ENCODE data around the gene LMAN1L. TPM values are rescaled to one million over a fixed set of nuclear protein-coding genes. Genes with fewer than 3 reads are reported as not detected.

LMAN1L gene
- total RNA-seq, 2 experiments from 2014 or later = 0.56 to 0.93 TPM

DNA sequence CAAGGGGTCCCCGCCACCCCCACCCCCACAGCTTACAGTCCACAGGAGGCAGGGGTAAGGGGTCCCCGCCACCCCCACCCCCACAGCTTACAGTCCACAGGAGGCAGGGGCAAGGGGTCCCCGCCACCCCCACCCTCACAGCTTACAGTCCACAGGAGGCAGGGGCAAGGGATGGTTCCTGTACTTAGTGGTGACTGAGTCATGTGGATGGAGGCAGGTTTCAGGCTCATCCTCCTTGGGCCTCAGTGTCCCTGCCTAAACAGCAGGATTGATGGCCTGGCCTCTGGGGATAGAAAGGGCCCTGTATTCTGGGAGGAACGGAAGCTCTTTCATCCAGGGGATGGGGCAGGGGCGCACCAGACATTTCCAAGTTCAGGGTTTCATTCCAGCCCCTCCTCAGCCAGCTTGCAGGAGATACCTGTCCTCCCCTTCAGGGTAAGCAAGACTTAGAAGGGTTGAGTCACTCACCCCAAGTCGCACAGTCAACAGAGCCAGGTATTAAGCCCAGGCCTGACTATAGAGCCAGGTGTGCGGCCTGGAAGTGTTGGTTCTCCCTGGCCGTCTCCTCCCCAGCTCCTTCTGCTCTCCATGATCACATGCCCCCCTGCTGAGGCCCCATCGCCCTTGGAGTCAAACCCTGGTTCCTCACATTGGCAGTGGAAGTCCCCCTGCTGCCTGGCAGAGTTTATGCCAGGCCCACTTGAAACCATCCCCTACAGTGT lies 18.2 kb upstream of the LMAN1L start:
- peak in 1 of 14 experiments; percentile 40 for DNase-seq

DNA sequence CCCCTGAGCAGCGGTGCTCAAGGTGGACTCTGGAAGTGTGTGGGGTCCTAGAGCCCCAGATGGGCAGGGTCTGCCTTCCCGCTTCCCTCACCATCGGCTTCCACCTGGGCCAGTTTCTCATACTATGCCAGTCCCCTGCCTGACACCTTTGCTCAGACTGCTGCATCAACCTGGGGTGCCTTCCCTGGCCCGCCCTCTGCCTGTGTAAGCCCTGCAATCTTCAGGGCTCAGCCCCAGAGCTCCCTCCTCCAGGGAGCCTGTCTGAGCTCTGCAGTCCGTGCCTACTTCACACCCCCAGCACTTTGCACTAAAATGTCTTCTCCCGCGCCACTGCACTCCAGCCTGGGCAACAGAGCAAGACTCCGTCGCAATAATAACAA lies 17.7 kb upstream of the LMAN1L start:
- peaks cover 91% of the 10 kb centered on the region for H3K4me1 Mint-ChIP-seq (ENCODE audit: low read depth)
- ATAC-seq (ENCODE audit: poor library complexity) (peak; percentile 38), DNase-seq (peak in 2 of 14 experiments; percentile 50 to 51)
- H3K36me3 ChIP-seq (ENCODE audit: insufficient read depth, low read length) = peaks cover 63% of the 10 kb centered on the region
- POLR2A ChIA-PET = interaction anchor here (1.4 to 33.5 kb wide), 3 partner anchors 16 to 143 kb away, joined by 3 to 925 read pairs (median 6); partner anchors contain the start of genes COX5A, CSK and FAM219B
- peaks cover 96% of the 10 kb centered on the region for H3K4me1 ChIP-seq (ENCODE audit: insufficient read depth, low read length)
- H3K9me3 ChIP-seq (ENCODE audit: control insufficient read depth in 1 of 2, insufficient read depth in 1 of 2, low read length in 2 of 2) = no peaks in the 10 kb centered on the region
- H3K4me3 Mint-ChIP-seq = peak overlapping the region; percentile 69
- no peaks in the 10 kb centered on the region for H3K27me3 Mint-ChIP-seq
- no peaks in the 10 kb centered on the region for H3K27me3 ChIP-seq (ENCODE audit: control insufficient read depth in 1 of 2, insufficient read depth in 2 of 2, low read length in 2 of 2)
- peak overlapping the region; percentile 59 to 90 for H3K27ac ChIP-seq (ENCODE audit: low read depth in 1 of 2, low read length in 2 of 2)
- H3K9me3 Mint-ChIP-seq = no peaks in the 10 kb centered on the region
- CTCF ChIA-PET = interaction anchor here (3.2 to 14.8 kb wide), 3 partner anchors 7 to 24 kb away, joined by 19 to 353 read pairs (median 231); partner anchors contain the start of gene CSK
- intact Hi-C loops (cut with DNase I, micrococcal nuclease) = loop anchor here (1.0 to 5.0 kb wide), 2 partner anchors 8 to 157 kb away; no protein-coding TSS in a partner anchor
- TF ChIP-seq, protein P1, sequence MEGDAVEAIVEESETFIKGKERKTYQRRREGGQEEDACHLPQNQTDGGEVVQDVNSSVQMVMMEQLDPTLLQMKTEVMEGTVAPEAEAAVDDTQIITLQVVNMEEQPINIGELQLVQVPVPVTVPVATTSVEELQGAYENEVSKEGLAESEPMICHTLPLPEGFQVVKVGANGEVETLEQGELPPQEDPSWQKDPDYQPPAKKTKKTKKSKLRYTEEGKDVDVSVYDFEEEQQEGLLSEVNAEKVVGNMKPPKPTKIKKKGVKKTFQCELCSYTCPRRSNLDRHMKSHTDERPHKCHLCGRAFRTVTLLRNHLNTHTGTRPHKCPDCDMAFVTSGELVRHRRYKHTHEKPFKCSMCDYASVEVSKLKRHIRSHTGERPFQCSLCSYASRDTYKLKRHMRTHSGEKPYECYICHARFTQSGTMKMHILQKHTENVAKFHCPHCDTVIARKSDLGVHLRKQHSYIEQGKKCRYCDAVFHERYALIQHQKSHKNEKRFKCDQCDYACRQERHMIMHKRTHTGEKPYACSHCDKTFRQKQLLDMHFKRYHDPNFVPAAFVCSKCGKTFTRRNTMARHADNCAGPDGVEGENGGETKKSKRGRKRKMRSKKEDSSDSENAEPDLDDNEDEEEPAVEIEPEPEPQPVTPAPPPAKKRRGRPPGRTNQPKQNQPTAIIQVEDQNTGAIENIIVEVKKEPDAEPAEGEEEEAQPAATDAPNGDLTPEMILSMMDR (IDR thresholded peaks at IDR 0.05) = no peak
- H3K4me3 ChIP-seq (ENCODE audit: low read length) = no peak overlapping the region
- H3K27ac Mint-ChIP-seq = peak overlapping the region; percentile 93
- H3K36me3 Mint-ChIP-seq (ENCODE audit: low read depth) = peaks cover 56% of the 10 kb centered on the region

More for the DNA sequence above, 18.2 kb upstream of the LMAN1L start:
- Histone ChIP-seq H3K27ac (ENCODE audit: low read depth in 1 of 2, low read length in 2 of 2) (peak overlapping the region; percentile 59 to 90), H3K4me3 (ENCODE audit: low read length) (no peak overlapping the region), H3K27me3 (ENCODE audit: control insufficient read depth in 1 of 2, insufficient read depth in 2 of 2, low read length in 2 of 2) (no peaks in the 10 kb centered on the region), H3K36me3 (ENCODE audit: insufficient read depth, low read length) (peaks cover 63% of the 10 kb centered on the region), H3K4me1 (ENCODE audit: insufficient read depth, low read length) (peaks cover 96% of the 10 kb centered on the region), H3K9me3 (ENCODE audit: control insufficient read depth in 1 of 2, insufficient read depth in 1 of 2, low read length in 2 of 2) (no peaks in the 10 kb centered on the region)
- Mint-ChIP-seq H3K36me3 (ENCODE audit: low read depth) (peaks cover 54% of the 10 kb centered on the region), H3K4me3 (peak overlapping the region; percentile 69), H3K9me3 (no peaks in the 10 kb centered on the region), H3K27me3 (no peaks in the 10 kb centered on the region), H3K27ac (peak overlapping the region; percentile 93), H3K4me1 (ENCODE audit: low read depth) (peaks cover 91% of the 10 kb centered on the region)
- ATAC-seq (ENCODE audit: poor library complexity) = no peak
- intact Hi-C loops (cut with DNase I, micrococcal nuclease) = no loop called here
- ChIA-PET POLR2A (interaction anchor here (1.4 to 33.5 kb wide), 5 partner anchors 15 to 144 kb away, joined by 3 to 925 read pairs (median 4); partner anchors contain the start of genes COX5A, CSK, FAM219B and ULK3), CTCF (interaction anchor here (1.0 to 14.8 kb wide), 9 partner anchors 10 to 159 kb away, joined by 3 to 353 read pairs (median 5); partner anchors contain the start of genes CPLX3, CSK, FAM219B and SCAMP2)
- TF ChIP-seq, protein P1 (IDR thresholded peaks at IDR 0.05) = no peak

DNA sequence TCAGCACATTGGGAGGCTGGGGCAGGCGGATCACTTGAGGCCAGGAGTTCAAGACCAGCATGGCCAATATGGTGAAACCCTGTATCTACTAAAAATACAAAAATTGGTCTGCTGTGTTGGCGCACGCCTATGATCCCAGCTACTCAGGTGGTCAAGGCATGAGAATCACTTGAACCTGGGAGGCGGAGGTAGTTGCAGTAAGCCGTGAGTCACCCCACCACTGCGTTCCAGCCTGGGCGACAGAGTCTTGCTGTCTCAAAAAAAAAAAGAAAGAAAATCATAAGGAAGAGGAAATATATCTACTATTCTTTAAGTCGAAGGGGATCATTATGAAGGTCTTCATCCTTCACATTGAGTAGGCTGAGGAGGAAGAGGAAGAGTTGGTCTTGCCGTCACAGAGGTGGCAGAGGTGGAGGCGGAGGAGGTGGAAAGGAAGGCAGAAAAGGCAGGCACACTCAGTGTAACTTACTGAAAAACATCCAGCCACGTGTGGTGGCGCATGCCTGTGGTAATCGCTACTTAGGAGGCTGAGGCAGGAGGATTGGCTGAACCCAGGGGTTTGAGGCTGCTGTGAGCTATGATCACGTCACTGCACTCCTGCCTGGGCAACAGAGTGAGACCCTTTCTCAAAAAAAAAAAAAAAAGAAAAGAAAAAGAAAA lies 16.5 kb upstream of the LMAN1L start:
- no peaks in the 10 kb centered on the region for H3K27me3 ChIP-seq (ENCODE audit: control insufficient read depth in 1 of 2, insufficient read depth in 2 of 2, low read length in 2 of 2)
- Mint-ChIP-seq H3K4me3 (peak overlapping the region; percentile 74), H3K36me3 (ENCODE audit: low read depth) (peaks cover 66% of the 10 kb centered on the region), H3K9me3 (no peaks in the 10 kb centered on the region), H3K4me1 (ENCODE audit: low read depth) (peaks cover 86% of the 10 kb centered on the region), H3K27ac (peak overlapping the region; percentile 93), H3K27me3 (no peaks in the 10 kb centered on the region)
- intact Hi-C loops (cut with DNase I, micrococcal nuclease) = loop anchor here (1.0 to 5.0 kb wide), 3 partner anchors 9 to 156 kb away; no protein-coding TSS in a partner anchor
- TF ChIP-seq, protein P1 (IDR thresholded peaks at IDR 0.05) = no peak
- H3K36me3 ChIP-seq (ENCODE audit: insufficient read depth, low read length) = peaks cover 64% of the 10 kb centered on the region
- CTCF ChIA-PET = interaction anchor here (0.7 to 14.8 kb wide), 5 partner anchors 8 to 164 kb away, joined by 3 to 353 read pairs (median 19); partner anchors contain the start of gene CSK
- peak overlapping the region; percentile 11 to 90 for H3K27ac ChIP-seq (ENCODE audit: low read depth in 1 of 2, low read length in 2 of 2)
- POLR2A ChIA-PET = interaction anchor here (1.4 to 33.5 kb wide), 2 partner anchors 17 to 142 kb away, joined by 3 to 925 read pairs; partner anchors contain the start of genes COX5A and CSK
- H3K4me1 ChIP-seq (ENCODE audit: insufficient read depth, low read length) = peaks cover 96% of the 10 kb centered on the region
- H3K9me3 ChIP-seq (ENCODE audit: control insufficient read depth in 1 of 2, insufficient read depth in 1 of 2, low read length in 2 of 2) = no peaks in the 10 kb centered on the region
- ATAC-seq (ENCODE audit: poor library complexity) = peak; percentile 22
- no peak overlapping the region for H3K4me3 ChIP-seq (ENCODE audit: low read length)
- peak in 5 of 14 experiments; percentile 55 to 65 (median 62) for DNase-seq

Measured in CD4-positive, alpha-beta T cell (primary cell).